ENCODE results near the gene MRPL49. TPM values are rescaled to one million over a fixed set of nuclear protein-coding genes. Genes with fewer than 3 reads are reported as not detected.

Gene MRPL49
- total and polyA plus RNA-seq, 2 of the 8 experiments (the other 6 are each of a cell fraction or from before 2014, with no cell fraction given), result 54.0 to 84.8 TPM

GRCh38 chr11:65096926-65097325 lies 25.2 kb upstream of the MRPL49 start (continued):
- TF ChIP-seq CHD7 (IDR thresholded peaks at IDR 0.05; ENCODE audit: insufficient replicate concordance, low read length) (no peak), NRF1 (IDR thresholded peaks at IDR 0.05; ENCODE audit: low read depth, low read length) (no peak), SP1 (IDR thresholded peaks at IDR 0.05; ENCODE audit: low read depth, low read length) (no peak)

Data from H1 (cell line).